Spinal cord (tissue), 10 donors: ENCODE results near the gene CUEDC1. TPM values are rescaled to one million over a fixed set of nuclear protein-coding genes. Genes with fewer than 3 reads are reported as not detected.
A peak's percentile ranks its signal among the peaks of the same experiment; 100 is the strongest.

Experiments used
- DNase-seq, 6 donors: peaks; one replicate each; pipeline versions ENCODE4 v3.0.0 to v3.0.0-alpha.2; 2013 to 2015; ENCODE audit warnings: low spot score in 6 of 6, low read depth in 4 of 6
- H3K27ac ChIP-seq: one replicate; pipeline ENCODE4 v1.5.1; 2013; ENCODE audit warnings: low read depth, low read length, control low read depth
- H3K27me3 ChIP-seq: one replicate; pipeline ENCODE4 v1.6.1; 2013; ENCODE audit warnings: low read length; ENCODE audit not compliant: control insufficient read depth, insufficient read depth
- H3K36me3 ChIP-seq: one replicate; pipeline ENCODE4 v1.6.1; 2013; ENCODE audit warnings: low read length; ENCODE audit not compliant: control insufficient read depth, insufficient read depth
- H3K4me1 ChIP-seq: one replicate; pipeline ENCODE4 v1.6.1; 2013; ENCODE audit warnings: low read length; ENCODE audit not compliant: control insufficient read depth, insufficient read depth
- H3K4me3 ChIP-seq: one replicate; pipeline ENCODE4 v1.5.1; 2013; ENCODE audit warnings: low read depth, low read length, control low read depth
- H3K9me3 ChIP-seq: one replicate; pipeline ENCODE4 v1.6.1; 2013; ENCODE audit warnings: low read length; ENCODE audit not compliant: control insufficient read depth, insufficient read depth
- WGBS: methylation state at CpG from one replicate; pipeline ENCODE4 v1.1.5; 2013; ENCODE audit warnings: missing lambda C conversion rate; ENCODE audit not compliant: insufficient coverage; 5-methylcytosine and 5-hydroxymethylcytosine counted together
- polyA plus RNA-seq, 2 donors: library from polyadenylated mRNA; unstranded; fragments of 120-200 nt; gene quantifications; one replicate each; pipeline ENCODE4 v1.2.1, GENCODE V29; 2013; ENCODE audit not compliant: insufficient read length in 2 of 2
- total RNA-seq, 2 donors: library from RNA; depleted of rRNA in 1 of 2; stranded (reverse); fragments of 120-200 nt in 1 of 2; fragments of >200 nt in 1 of 2; gene quantifications; one replicate each; pipeline versions ENCODE4 v1.2.3 to v1.2.4, GENCODE V29; 2013 to 2014
- donor health status: healthy.

The CUEDC1 gene
- total and polyA plus RNA-seq, 4 donors, result 14.0 to 111 (median 63.8) TPM

GRCh38 chr17:57995076-57995956, 40.1 kb upstream of the CUEDC1 start:
- WGBS, result 78% methylated on average over 3 of the region's 4 CpGs
- peak in 3 of 6 donors; percentile 46 to 83 (median 82) for DNase-seq
- Histone ChIP-seq H3K4me3 (no peak overlapping the region), H3K36me3 (peaks cover 5% of the 10 kb centered on the region), H3K9me3 (no peaks in the 10 kb centered on the region), H3K4me1 (peaks cover 7% of the 10 kb centered on the region), H3K27me3 (no peaks in the 10 kb centered on the region), H3K27ac (no peak overlapping the region)

DNA sequence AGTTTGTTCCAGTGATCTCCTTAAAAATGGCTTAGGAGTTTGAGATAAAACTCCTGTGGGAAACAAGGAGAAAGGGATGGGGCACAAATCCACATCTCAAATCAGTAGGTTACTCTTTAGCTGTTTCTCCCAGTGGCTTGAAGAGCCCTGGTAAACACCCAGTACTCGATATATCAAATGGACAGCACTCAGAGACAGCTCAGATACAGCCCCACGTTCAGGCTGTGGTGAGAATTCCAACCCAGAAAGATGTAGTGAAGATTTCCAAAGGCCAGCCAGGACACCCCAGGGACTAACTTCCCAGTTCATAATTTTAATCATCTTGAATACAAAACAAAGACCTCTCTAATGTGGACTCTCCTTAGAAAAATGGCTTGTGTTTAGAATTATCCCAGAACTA, 39.2 kb upstream of the CUEDC1 start:
- peaks cover 7% of the 10 kb centered on the region for H3K4me1 ChIP-seq
- DNase-seq, result no peak
- H3K4me3 ChIP-seq, result no peak overlapping the region
- H3K9me3 ChIP-seq, result no peaks in the 10 kb centered on the region
- peaks cover 5% of the 10 kb centered on the region for H3K36me3 ChIP-seq
- 31% methylated on average over 2 of the region's 2 CpGs for WGBS
- no peaks in the 10 kb centered on the region for H3K27me3 ChIP-seq
- peak overlapping the region; percentile 8 for H3K27ac ChIP-seq

DNA sequence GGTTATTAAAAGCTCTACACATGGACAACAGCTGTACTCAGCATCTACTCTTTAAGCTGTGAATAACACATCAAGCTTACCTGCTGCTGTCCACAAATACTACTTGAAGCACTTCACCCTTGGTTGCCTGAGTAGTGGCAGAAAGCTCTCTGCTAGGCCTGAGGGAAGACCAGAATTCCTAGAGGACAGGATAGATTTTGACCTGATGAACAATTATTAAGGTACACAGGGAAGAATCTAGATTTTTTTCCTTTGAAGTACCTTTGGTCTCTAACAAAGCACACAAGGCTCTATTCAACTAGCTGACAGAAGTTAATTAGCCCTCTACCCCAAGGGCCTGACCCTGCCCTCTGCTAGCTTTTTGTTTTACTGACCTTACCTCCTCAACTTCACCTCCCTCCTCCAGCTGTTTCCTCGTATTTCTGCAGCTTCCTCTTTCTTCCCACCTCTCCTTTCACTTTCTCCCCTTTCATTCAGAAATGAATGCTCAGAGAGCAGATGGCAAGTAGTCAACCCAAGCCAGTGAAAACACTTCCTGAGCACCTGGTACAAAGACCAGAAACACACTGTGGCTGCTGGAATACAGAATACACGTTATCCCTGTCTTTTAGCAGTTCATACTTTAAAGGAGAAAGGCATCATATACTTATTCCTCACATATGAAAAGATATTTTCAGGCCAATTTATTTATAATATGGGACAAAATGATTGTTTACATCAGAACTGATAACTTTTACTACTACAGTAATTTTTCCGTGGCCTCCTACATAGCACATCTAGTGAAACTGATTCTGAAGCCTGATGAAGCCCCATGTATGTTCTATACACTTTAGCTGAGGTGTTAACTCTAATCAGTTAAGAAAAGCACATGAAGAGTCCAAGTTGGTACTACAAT, 38.5 kb upstream of the CUEDC1 start:
- Histone ChIP-seq H3K27ac (no peak overlapping the region), H3K4me3 (no peak overlapping the region), H3K27me3 (no peaks in the 10 kb centered on the region), H3K36me3 (peaks cover 5% of the 10 kb centered on the region), H3K9me3 (no peaks in the 10 kb centered on the region), H3K4me1 (peaks cover 11% of the 10 kb centered on the region)
- WGBS, result 13% methylated on average over 1 of the region's 3 CpGs
- DNase-seq, result no peak

DNA sequence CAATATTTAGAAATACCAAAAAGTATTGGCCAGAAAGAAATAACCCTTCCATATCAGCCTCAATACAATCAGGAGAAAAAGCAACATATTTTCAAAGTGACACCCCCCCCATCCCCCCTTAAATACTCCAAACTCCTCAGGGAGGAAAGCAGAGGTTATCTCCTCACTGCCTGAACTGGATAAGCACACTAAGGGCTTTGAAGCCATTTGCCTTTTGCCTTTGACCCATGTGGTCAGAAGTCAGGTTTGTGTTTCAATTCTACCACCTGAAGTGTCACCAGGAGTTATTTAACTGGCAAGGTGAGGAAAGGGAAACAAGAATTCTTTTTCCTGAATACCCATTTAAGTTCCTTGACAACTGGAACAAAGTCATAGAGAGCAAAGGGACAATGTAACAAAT, 36.3 kb upstream of the CUEDC1 start:
- no peaks in the 10 kb centered on the region for H3K36me3 ChIP-seq
- DNase-seq, result no peak
- no peaks in the 10 kb centered on the region for H3K9me3 ChIP-seq
- H3K27ac ChIP-seq, result no peak overlapping the region
- no peaks in the 10 kb centered on the region for H3K27me3 ChIP-seq
- H3K4me1 ChIP-seq, result peaks cover 15% of the 10 kb centered on the region
- no peak overlapping the region for H3K4me3 ChIP-seq

GRCh38 chr17:57990037-57990436, 34.8 kb upstream of the CUEDC1 start:
- peaks cover 11% of the 10 kb centered on the region for H3K4me1 ChIP-seq
- H3K27me3 ChIP-seq, result no peaks in the 10 kb centered on the region
- H3K4me3 ChIP-seq, result no peak overlapping the region
- no CpG with 5 or more reads among the region's 2 CpGs for WGBS
- no peaks in the 10 kb centered on the region for H3K9me3 ChIP-seq
- no peaks in the 10 kb centered on the region for H3K36me3 ChIP-seq
- DNase-seq, result no peak
- peak overlapping the region; percentile 99 for H3K27ac ChIP-seq

DNA sequence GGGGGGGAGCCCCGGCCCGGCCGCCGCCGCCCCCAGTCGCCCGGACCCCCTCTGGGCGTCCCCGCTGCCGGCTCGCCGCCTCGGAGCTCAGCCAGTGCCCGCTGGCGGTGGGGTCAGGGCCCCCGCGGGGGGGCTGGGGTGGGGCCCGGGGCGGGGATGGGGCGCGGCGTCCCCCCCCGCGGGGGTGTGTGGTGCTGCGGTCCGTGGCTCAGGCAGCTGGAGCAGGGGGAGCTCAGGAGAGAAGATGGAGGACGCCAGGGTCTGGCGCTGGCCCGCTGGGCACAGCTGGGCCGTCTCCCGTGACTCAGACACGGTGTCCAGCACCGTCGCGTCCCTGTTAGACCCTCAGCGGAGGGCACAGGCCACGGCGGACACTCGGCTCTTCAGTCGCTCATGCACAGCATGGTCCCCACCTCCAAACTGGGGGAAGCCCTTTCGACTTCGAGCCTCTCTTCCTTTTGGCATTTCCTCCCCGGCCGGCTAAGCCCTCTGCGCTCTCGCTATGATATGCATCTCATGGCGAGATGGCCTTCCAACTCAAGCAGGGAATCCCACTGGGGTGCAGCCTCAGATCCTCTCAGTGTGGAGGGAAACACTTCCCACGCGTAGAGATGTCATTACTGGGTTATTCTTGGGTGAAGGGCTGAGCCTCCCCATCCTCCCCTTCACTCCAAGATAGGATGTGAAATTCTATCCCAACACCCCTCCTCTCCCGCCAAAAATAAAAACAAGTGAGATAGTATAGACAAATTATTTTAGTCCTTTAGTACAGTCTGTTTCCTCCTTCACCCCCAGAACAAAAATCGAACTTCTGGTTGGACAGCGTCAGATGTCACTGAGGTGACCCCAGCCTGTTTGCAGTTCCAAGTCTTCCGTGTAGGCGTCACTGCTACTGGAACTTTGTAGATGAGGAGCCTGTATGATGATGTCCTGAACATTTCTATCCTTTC, 33.4 kb upstream of the CUEDC1 start:
- peak in 4 of 6 donors; percentile 36 to 89 (median 62) for DNase-seq

DNA sequence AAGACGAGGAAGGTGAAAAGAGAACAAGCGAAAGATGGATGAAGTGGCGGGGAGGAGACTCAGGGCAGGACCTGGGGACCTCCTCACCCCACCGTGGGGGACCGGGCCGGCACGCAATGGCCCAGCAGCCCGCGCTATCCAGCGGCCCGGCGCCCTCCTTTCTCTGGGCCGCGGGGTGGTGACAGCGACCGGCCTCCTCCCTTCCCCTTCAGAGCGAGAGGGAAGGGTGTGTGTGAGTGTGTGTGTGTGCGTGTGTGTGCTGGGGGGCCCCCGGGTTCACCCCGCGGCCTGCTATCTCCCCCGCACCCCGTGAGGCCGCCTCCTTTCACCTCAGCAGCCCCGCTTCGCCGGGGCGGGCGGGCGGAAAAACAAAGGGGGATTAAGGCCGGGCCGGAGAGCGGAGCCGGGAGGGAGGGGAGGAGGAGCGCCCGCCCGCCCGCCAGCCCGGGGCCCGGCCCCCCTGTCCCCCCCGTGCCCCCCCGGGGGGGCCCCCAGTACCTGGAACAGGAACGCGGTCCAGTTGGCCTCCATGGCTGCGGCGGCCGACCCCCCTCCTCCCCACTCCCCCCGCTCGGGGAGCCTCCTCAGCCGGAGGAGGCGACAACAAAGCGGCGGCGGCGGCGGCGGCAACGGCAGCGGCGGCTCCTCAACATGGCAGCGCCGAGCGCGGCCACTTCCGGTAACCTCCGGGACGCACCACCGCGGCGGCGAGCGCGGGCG, 32.5 kb upstream of the CUEDC1 start, which contains the start of gene VEZF1:
TSS of gene VEZF1 (minus strand) at position 674 of the 720 bp plus-strand sequence. CDS start at position 531, 143 bp downstream.
- peak in 3 of 6 donors; percentile 57 to 92 (median 92) for DNase-seq
- H3K36me3 ChIP-seq, result no peaks in the 10 kb centered on the region
- H3K27me3 ChIP-seq, result no peaks in the 10 kb centered on the region
- 0% methylated on average over 52 of the region's 74 CpGs for WGBS
- H3K27ac ChIP-seq, result peak within 1 kb of the TSS; percentile 99
- peaks cover 13% of the 10 kb centered on the region for H3K4me1 ChIP-seq
- H3K4me3 ChIP-seq, result peak within 1 kb of the TSS; percentile 89
- H3K9me3 ChIP-seq, result no peaks in the 10 kb centered on the region

More for the DNA sequence above, 33.4 kb upstream of the CUEDC1 start:
- H3K27ac ChIP-seq, result peak overlapping the region; percentile 99
- H3K27me3 ChIP-seq, result no peaks in the 10 kb centered on the region
- no peaks in the 10 kb centered on the region for H3K9me3 ChIP-seq
- peak overlapping the region; percentile 89 for H3K4me3 ChIP-seq
- peaks cover 11% of the 10 kb centered on the region for H3K4me1 ChIP-seq
- no peaks in the 10 kb centered on the region for H3K36me3 ChIP-seq
- WGBS, result 0% methylated on average over 45 of the region's 54 CpGs

- Histone ChIP-seq H3K4me3 (peak overlapping the region; percentile 89), H3K9me3 (no peaks in the 10 kb centered on the region), H3K27ac (peak overlapping the region; percentile 99), H3K4me1 (peaks cover 14% of the 10 kb centered on the region), H3K27me3 (no peaks in the 10 kb centered on the region), H3K36me3 (no peaks in the 10 kb centered on the region)
- peak in 3 of 6 donors; percentile 40 to 77 (median 67) for DNase-seq
- WGBS, result under 1% methylated on average over 26 of the region's 38 CpGs
These were observed 31.8 kb upstream of the CUEDC1 start for GRCh38 chr17:57986841-57987580.
